Smooth muscle cell (in vitro differentiated cells): ENCODE results near the gene MGAT4B. TPM values are rescaled to one million over a fixed set of nuclear protein-coding genes. Genes with fewer than 3 reads are reported as not detected.
A peak's percentile ranks its signal among the peaks of the same experiment; 100 is the strongest.

Experiments used
- DNase-seq: peaks from one replicate; lab custom pipeline; 2025; ENCODE audit not compliant: unreplicated experiment; lab: John Stamatoyannopoulos, UW
- H2AFZ ChIP-seq: fragments of 200-600 bp; sonication (generic); 2 replicates; pipeline ENCODE4 v1.6.0; 2016; ENCODE audit warnings: antibody characterized with exemption, low read depth, mild to moderate bottlenecking
- H3F3A ChIP-seq: fragments of 200-600 bp; sonication (generic); 2 replicates; pipeline ENCODE4 v1.6.0; 2017; ENCODE audit warnings: antibody characterized with exemption, low read depth
- H3K27ac ChIP-seq: fragments of 200-600 bp; sonication (generic); 2 replicates; pipeline ENCODE4 v1.5.1; 2016; ENCODE audit warnings: low read depth, mild to moderate bottlenecking
- H3K27me3 ChIP-seq: fragments of 200-600 bp; sonication (generic); 2 replicates; pipeline ENCODE4 v1.6.1; 2016; ENCODE audit warnings: low read depth, mild to moderate bottlenecking
- H3K36me3 ChIP-seq: fragments of 200-600 bp; sonication (generic); 2 replicates; pipeline ENCODE4 v1.5.1; 2016; ENCODE audit warnings: low read depth
- H3K4me1 ChIP-seq: fragments of 200-600 bp; sonication (generic); 2 replicates; pipeline ENCODE4 v1.5.1; 2016; ENCODE audit warnings: low read depth
- H3K4me2 ChIP-seq: fragments of 200-600 bp; sonication (generic); 2 replicates; pipeline ENCODE4 v1.6.0; 2016; ENCODE audit warnings: mild to moderate bottlenecking
- H3K4me3 ChIP-seq: fragments of 200-600 bp; sonication (generic); 2 replicates; pipeline ENCODE4 v1.5.1; 2016; ENCODE audit warnings: mild to moderate bottlenecking
- H3K79me2 ChIP-seq: fragments of 200-600 bp; sonication (generic); 2 replicates; pipeline ENCODE4 v1.6.0; 2016; ENCODE audit warnings: low read depth, mild to moderate bottlenecking
- H3K9ac ChIP-seq: fragments of 200-600 bp; sonication (generic); 2 replicates; pipeline ENCODE4 v1.6.0; 2016; ENCODE audit warnings: low read depth
- H3K9me3 ChIP-seq: fragments of 200-600 bp; sonication (generic); replicated peaks from 2 replicates; pipeline ENCODE4 v1.5.1; 2016; ENCODE audit warnings: low read depth
- H4K20me1 ChIP-seq: fragments of 200-600 bp; sonication (generic); 2 replicates; pipeline ENCODE4 v1.6.0; 2016; ENCODE audit warnings: low read depth
- CTCF ChIP-seq: fragments of 200-600 bp; sonication (generic); IDR thresholded peaks from 2 replicates; pipeline ENCODE4 v1.5.1; 2017; ENCODE audit warnings: borderline replicate concordance, mild to moderate bottlenecking, antibody characterized with exemption; ENCODE audit not compliant: insufficient read depth, poor library complexity, severe bottlenecking
- WGBS: methylation state at CpG from one replicate; pipeline ENCODE4 v1.1.7; 2016; ENCODE audit warnings: low lambda C conversion rate; 5-methylcytosine and 5-hydroxymethylcytosine counted together
- polyA plus RNA-seq: library from polyadenylated mRNA; unstranded; fragments of >200 nt; fragmentation: Nextera tagmentation; extraction: Ambion mirVana; gene quantifications from 2 replicates; pipeline ENCODE4 v1.2.1, GENCODE V29; 2016
- total RNA-seq: library from RNA; depleted of rRNA; stranded (reverse); fragments of >200 nt; gene quantifications from 2 replicates; pipeline ENCODE4 v1.2.3, GENCODE V29; 2014

MGAT4B gene
- total and polyA plus RNA-seq, 2 experiments from 2014 or later: 60.0 to 121 TPM

DNA sequence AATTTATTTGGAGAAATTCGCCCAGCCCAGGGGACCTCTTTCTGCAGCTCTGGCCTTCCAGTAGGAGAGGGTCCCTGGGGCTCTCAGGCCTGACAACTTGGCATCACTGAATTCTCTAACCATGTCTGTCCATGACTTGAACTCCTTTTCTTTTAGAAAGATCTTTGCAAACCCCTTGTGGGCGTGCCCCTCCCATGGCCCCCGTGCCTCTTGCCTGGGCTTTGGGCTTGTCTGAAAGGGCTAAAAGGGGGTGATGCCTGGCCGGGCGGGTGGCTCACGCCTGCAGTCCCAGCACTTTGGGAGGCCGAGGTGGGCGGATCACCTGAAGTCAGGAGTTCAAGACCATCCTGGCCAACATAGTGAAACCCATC is 10.8 kb upstream of the MGAT4B start:
- no peak for DNase-seq
- peaks cover 14% of the 10 kb centered on the region for H4K20me1 ChIP-seq
- no peak overlapping the region for H3K27ac ChIP-seq
- H3K36me3 ChIP-seq: no peaks in the 10 kb centered on the region
- H3K9ac ChIP-seq: peak overlapping the region; percentile 51
- H3F3A ChIP-seq: peaks cover 24% of the 10 kb centered on the region
- peak overlapping the region; percentile 95 for H3K4me2 ChIP-seq
- WGBS: 91% methylated on average over 8 of the region's 8 CpGs
- no peaks in the 10 kb centered on the region for H3K27me3 ChIP-seq
- peak overlapping the region; percentile 66 for H3K4me3 ChIP-seq
- H3K79me2 ChIP-seq: peaks cover 12% of the 10 kb centered on the region
- H3K4me1 ChIP-seq: peaks cover 35% of the 10 kb centered on the region
- no peaks in the 10 kb centered on the region for H3K9me3 ChIP-seq
- H2AFZ ChIP-seq: peak overlapping the region; percentile 19
- TF ChIP-seq CTCF: no peak

DNA sequence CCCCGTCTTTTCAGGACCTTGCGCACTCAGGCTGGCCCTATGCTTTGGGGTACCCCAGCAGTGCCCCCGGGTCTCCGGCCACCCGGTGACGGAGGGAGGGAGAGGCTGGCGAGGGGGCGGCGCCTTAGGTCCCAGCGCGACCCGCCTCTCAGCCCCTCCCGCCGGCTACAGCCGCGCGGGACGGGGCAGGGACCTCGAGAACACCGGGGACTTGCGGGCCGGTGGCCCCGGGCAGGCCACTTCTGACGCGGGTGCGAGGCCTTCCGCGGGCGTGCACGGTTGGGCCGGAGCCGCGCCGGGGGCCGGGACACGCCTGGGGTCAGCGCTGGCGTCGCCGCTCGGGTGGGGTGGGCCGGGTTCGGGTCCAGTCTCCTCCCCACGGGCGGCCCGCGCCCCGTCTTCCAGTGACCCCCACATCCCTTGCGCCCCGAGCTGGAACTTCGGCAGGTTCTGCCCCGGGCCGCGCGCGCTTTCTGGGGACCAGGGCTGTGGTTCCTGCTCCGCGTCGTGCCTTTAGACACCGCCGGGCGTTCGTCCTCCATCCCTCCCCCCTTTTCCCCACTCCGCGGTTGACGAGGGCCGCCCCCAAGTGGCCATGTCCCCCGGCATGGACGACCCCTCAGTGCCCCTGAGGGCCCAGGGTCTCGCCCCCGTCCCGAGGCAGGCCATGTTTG is 10.3 kb upstream of the MGAT4B start:
- peaks cover 7% of the 10 kb centered on the region for H3K79me2 ChIP-seq
- no peak for DNase-seq
- peaks cover 30% of the 10 kb centered on the region for H3K4me1 ChIP-seq
- WGBS: 7% methylated on average over 33 of the region's 72 CpGs
- H3K9me3 ChIP-seq: no peaks in the 10 kb centered on the region
- peak overlapping the region; percentile 95 for H3K4me2 ChIP-seq
- no peaks in the 10 kb centered on the region for H3K27me3 ChIP-seq
- peak overlapping the region; percentile 51 for H3K9ac ChIP-seq
- peaks cover 8% of the 10 kb centered on the region for H4K20me1 ChIP-seq
- peak overlapping the region; percentile 19 for H2AFZ ChIP-seq
- no peaks in the 10 kb centered on the region for H3K36me3 ChIP-seq
- H3K27ac ChIP-seq: no peak overlapping the region
- H3K4me3 ChIP-seq: peak overlapping the region; percentile 66
- no peak for TF ChIP-seq CTCF
- H3F3A ChIP-seq: peaks cover 20% of the 10 kb centered on the region

- H3K27ac ChIP-seq: no peak overlapping the region
- H3F3A ChIP-seq: peaks cover 18% of the 10 kb centered on the region
- peak overlapping the region; percentile 95 for H3K4me2 ChIP-seq
- H2AFZ ChIP-seq: no peak overlapping the region
- WGBS: 54% methylated on average over 22 of the region's 23 CpGs
- no peak for TF ChIP-seq CTCF
- H3K9ac ChIP-seq: peak overlapping the region; percentile 51
- peaks cover 4% of the 10 kb centered on the region for H3K79me2 ChIP-seq
- H3K4me3 ChIP-seq: peak overlapping the region; percentile 66
- H3K9me3 ChIP-seq: no peaks in the 10 kb centered on the region
- peaks cover 28% of the 10 kb centered on the region for H3K4me1 ChIP-seq
- DNase-seq: no peak
- H4K20me1 ChIP-seq: peaks cover 3% of the 10 kb centered on the region
- H3K27me3 ChIP-seq: no peaks in the 10 kb centered on the region
- H3K36me3 ChIP-seq: no peaks in the 10 kb centered on the region
These were observed 9.7 kb upstream of the MGAT4B start for GRCh38 chr5:179816401-179816795.
